ENCODE data around the gene SUMF1. TPM values are rescaled to one million over a fixed set of nuclear protein-coding genes. Genes with fewer than 3 reads are reported as not detected.

Gene SUMF1
- total RNA-seq, 1 donor = 94.5 TPM

DNA sequence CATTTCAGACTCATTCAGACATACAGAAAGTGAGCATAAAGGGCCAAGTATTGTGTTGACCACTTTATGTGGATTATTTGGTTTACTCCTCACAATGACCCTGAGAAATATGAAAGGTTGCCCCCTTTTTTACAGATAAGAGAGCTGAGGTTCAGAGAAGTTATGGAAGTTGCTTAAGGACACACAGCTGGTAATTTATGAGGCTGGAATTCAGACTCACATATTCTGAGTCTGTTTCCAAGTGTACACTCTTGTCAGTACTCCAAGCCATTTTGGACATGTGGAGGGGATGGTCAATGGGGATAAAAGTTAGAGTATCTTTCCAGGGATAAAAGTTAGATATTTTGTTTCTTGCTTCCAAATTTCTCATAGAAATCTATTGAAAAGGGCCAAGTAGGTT lies 42.0 kb upstream of the SUMF1 start:
- no peak for DNase-seq (ENCODE audit: insufficient read length, low spot score, missing footprints)
- Histone ChIP-seq H3K27me3 (ENCODE audit: insufficient read depth, low read length) (no peaks in the 10 kb centered on the region), H3K9me3 (ENCODE audit: low read depth, low read length) (no peaks in the 10 kb centered on the region), H2AFZ (ENCODE audit: low read length) (no peak overlapping the region), H4K20me1 (ENCODE audit: insufficient read depth, low read length) (no peaks in the 10 kb centered on the region), H3K4me2 (ENCODE audit: insufficient read depth, low read length) (no peak overlapping the region), H3K4me1 (ENCODE audit: insufficient read depth, low read length) (peaks cover 11% of the 10 kb centered on the region), H3K36me3 (ENCODE audit: insufficient read depth, low read length) (no peaks in the 10 kb centered on the region), H3K4me3 (ENCODE audit: insufficient read depth, low read length) (no peak overlapping the region), H3K79me2 (ENCODE audit: insufficient read depth, low read length) (no peaks in the 10 kb centered on the region), H3K27ac (ENCODE audit: low read depth, low read length) (no peak overlapping the region)
- TF ChIP-seq, protein P1, sequence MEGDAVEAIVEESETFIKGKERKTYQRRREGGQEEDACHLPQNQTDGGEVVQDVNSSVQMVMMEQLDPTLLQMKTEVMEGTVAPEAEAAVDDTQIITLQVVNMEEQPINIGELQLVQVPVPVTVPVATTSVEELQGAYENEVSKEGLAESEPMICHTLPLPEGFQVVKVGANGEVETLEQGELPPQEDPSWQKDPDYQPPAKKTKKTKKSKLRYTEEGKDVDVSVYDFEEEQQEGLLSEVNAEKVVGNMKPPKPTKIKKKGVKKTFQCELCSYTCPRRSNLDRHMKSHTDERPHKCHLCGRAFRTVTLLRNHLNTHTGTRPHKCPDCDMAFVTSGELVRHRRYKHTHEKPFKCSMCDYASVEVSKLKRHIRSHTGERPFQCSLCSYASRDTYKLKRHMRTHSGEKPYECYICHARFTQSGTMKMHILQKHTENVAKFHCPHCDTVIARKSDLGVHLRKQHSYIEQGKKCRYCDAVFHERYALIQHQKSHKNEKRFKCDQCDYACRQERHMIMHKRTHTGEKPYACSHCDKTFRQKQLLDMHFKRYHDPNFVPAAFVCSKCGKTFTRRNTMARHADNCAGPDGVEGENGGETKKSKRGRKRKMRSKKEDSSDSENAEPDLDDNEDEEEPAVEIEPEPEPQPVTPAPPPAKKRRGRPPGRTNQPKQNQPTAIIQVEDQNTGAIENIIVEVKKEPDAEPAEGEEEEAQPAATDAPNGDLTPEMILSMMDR (IDR thresholded peaks at IDR 0.05; ENCODE audit: extremely low read depth, low read depth, low read length) = no peak

DNA sequence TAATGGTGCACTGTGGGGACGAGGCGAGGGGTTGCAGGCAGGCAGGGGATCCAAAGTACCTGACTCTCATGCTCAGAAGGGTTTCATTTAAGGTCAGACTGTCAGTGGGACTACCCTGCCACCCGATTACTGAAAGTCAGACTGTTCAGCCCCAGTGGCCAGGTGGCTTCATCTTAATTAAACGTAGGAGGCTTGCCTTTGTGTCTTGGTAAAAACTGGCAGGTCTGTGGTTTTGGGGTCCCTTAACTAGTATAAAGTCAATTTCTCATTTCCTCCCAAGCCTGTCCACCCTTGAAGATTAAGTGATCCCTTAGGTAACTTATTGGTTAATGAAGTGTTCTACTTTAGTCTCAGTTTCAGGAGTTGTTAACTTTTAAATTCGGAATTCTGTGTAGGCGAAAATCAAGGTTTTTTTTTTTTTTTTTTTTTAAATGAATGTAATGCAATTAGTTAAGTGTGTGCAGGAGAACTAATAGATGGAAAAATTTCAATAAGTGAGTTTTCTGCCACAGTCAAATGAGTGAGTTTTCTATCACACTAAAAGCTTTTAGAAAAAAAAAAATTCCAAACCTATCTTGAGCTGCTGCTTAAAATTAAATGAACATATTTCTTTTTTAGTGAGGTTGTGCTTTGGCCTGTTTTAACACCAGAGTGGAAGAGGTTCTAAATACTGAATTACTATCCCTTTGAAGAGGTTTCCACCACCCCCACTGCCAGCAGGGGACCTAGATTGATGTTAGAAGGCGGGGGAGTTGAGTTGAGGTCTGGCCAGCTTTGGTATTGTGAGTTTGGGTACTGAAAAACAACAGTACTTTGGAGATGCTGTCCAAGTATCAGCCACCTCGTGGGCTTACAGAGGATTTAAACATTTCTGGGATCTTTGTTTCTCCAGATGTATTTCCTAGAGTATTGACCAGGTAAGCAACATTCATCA lies 41.2 kb upstream of the SUMF1 start:
- no peak overlapping the region for H3K27ac ChIP-seq (ENCODE audit: low read depth, low read length)
- TF ChIP-seq, protein P1 (IDR thresholded peaks at IDR 0.05; ENCODE audit: extremely low read depth, low read depth, low read length) = no peak
- H2AFZ ChIP-seq (ENCODE audit: low read length) = no peak overlapping the region
- no peaks in the 10 kb centered on the region for H3K9me3 ChIP-seq (ENCODE audit: low read depth, low read length)
- peaks cover 13% of the 10 kb centered on the region for H3K4me1 ChIP-seq (ENCODE audit: insufficient read depth, low read length)
- H4K20me1 ChIP-seq (ENCODE audit: insufficient read depth, low read length) = no peaks in the 10 kb centered on the region
- no peaks in the 10 kb centered on the region for H3K36me3 ChIP-seq (ENCODE audit: insufficient read depth, low read length)
- no peak overlapping the region for H3K4me3 ChIP-seq (ENCODE audit: insufficient read depth, low read length)
- DNase-seq (ENCODE audit: insufficient read length, low spot score, missing footprints) = peak; percentile 46
- no peak overlapping the region for H3K4me2 ChIP-seq (ENCODE audit: insufficient read depth, low read length)
- no peaks in the 10 kb centered on the region for H3K79me2 ChIP-seq (ENCODE audit: insufficient read depth, low read length)
- no peaks in the 10 kb centered on the region for H3K27me3 ChIP-seq (ENCODE audit: insufficient read depth, low read length)

DNA sequence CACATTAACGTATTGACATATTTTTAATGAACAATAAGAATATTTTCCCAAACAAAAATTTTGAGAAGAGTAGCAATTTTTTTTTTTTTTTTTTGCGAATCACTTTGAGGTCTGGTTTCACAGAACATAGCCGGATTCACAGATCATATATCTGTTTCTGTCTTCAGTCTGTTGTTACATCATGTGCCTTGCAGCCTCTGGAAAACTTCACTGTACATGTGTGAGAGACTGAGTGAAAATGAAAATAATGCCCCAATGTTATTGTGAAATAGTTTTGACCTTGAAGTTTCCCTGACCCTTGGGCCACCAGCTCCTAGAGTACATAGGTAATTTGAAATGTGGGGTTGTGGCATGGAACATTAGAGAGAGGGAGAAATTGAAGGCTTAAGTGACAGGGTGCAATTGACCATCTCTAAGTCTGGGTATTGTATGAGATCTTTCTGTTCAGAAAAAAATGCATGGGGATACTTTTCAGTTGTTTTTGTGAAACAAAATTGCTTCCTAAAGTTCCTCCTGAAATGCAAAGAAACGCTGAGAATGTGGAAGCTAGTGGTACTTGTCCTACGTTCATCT lies 40.0 kb upstream of the SUMF1 start:
- Histone ChIP-seq H3K4me1 (ENCODE audit: insufficient read depth, low read length) (peaks cover 13% of the 10 kb centered on the region), H4K20me1 (ENCODE audit: insufficient read depth, low read length) (no peaks in the 10 kb centered on the region), H3K27ac (ENCODE audit: low read depth, low read length) (no peak overlapping the region), H3K4me2 (ENCODE audit: insufficient read depth, low read length) (no peak overlapping the region), H3K4me3 (ENCODE audit: insufficient read depth, low read length) (no peak overlapping the region), H2AFZ (ENCODE audit: low read length) (no peak overlapping the region), H3K79me2 (ENCODE audit: insufficient read depth, low read length) (no peaks in the 10 kb centered on the region), H3K27me3 (ENCODE audit: insufficient read depth, low read length) (no peaks in the 10 kb centered on the region), H3K9me3 (ENCODE audit: low read depth, low read length) (no peaks in the 10 kb centered on the region), H3K36me3 (ENCODE audit: insufficient read depth, low read length) (no peaks in the 10 kb centered on the region)
- DNase-seq (ENCODE audit: insufficient read length, low spot score, missing footprints) = no peak
- TF ChIP-seq, protein P1 (IDR thresholded peaks at IDR 0.05; ENCODE audit: extremely low read depth, low read depth, low read length) = no peak

DNA sequence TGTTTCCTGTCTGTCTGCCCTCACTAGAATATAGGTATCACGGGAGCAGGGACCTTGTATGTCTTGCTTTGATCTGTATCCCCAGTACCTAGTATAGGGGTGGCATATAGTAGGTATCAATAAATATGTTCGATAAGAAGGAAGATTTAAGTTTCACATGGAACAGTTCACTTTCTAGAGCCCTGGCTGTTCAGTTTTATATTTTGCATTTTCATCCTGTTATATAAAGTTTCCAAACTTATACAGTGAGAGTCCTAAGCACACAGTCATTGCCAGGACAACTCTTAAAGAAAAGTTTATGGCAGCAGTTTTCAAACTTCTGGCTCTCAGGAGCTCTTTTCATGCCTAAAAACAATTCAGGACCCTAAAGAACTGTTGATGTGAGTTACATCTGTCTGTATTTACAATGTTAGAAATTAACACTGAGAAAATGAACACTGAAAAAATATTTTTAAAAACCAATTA lies 39.5 kb upstream of the SUMF1 start:
- H3K4me3 ChIP-seq (ENCODE audit: insufficient read depth, low read length) = no peak overlapping the region
- H3K4me2 ChIP-seq (ENCODE audit: insufficient read depth, low read length) = no peak overlapping the region
- H3K4me1 ChIP-seq (ENCODE audit: insufficient read depth, low read length) = peaks cover 13% of the 10 kb centered on the region
- no peaks in the 10 kb centered on the region for H3K79me2 ChIP-seq (ENCODE audit: insufficient read depth, low read length)
- no peak overlapping the region for H3K27ac ChIP-seq (ENCODE audit: low read depth, low read length)
- H4K20me1 ChIP-seq (ENCODE audit: insufficient read depth, low read length) = no peaks in the 10 kb centered on the region
- no peak overlapping the region for H2AFZ ChIP-seq (ENCODE audit: low read length)
- no peaks in the 10 kb centered on the region for H3K36me3 ChIP-seq (ENCODE audit: insufficient read depth, low read length)
- H3K9me3 ChIP-seq (ENCODE audit: low read depth, low read length) = no peaks in the 10 kb centered on the region
- TF ChIP-seq, protein P1 (IDR thresholded peaks at IDR 0.05; ENCODE audit: extremely low read depth, low read depth, low read length) = no peak
- no peaks in the 10 kb centered on the region for H3K27me3 ChIP-seq (ENCODE audit: insufficient read depth, low read length)
- no peak for DNase-seq (ENCODE audit: insufficient read length, low spot score, missing footprints)
